KOPT-K1 (cell line): Measurements from ENCODE around the gene SLC25A6.
"Not testable (repeated sequence)": the region's sequence is repeated elsewhere in the genome, so short reads cannot be mapped to it uniquely, and the experiment has no call there.

Source experiments
- H3K27ac ChIP-seq: fragments of 200-600 bp; sonication (generic); 2 replicates; pipeline ENCODE4 v1.5.1; 2016; ENCODE audit warnings: antibody characterized with exemption, mild to moderate bottlenecking, low read depth, low read length; ENCODE audit not compliant: poor library complexity, severe bottlenecking
- H3K36me3 ChIP-seq: fragments of 200-600 bp; sonication (generic); 2 replicates; pipeline ENCODE4 v1.5.1; 2017; ENCODE audit warnings: antibody characterized with exemption, mild to moderate bottlenecking, low read length, moderate library complexity; ENCODE audit not compliant: insufficient read depth
- H3K9me3 ChIP-seq: fragments of 200-600 bp; sonication (generic); 2 replicates; pipeline ENCODE4 v1.5.1; 2017; ENCODE audit warnings: antibody characterized with exemption, low read length, mild to moderate bottlenecking; ENCODE audit not compliant: insufficient read depth, poor library complexity, severe bottlenecking

Gene SLC25A6

GRCh38 chrX:1387141-1387776 lies 4.7 kb downstream of the SLC25A6 start:
- peaks cover 86% of the 10 kb centered on the region for H3K36me3 ChIP-seq
- no peak overlapping the region for H3K27ac ChIP-seq

GRCh38 chrX:1386338-1387127 lies 5.4 kb downstream of the SLC25A6 start:
- Histone ChIP-seq H3K9me3 (no peaks in the 10 kb centered on the region), H3K27ac (no peak overlapping the region), H3K36me3 (peaks cover 86% of the 10 kb centered on the region)

More at GRCh38 chrX:1387141-1387776, 4.7 kb downstream of the SLC25A6 start:
- no peaks in the 10 kb centered on the region for H3K9me3 ChIP-seq

- peaks cover 76% of the 10 kb centered on the region for H3K36me3 ChIP-seq
- H3K27ac ChIP-seq = no peak overlapping the region
Observed at GRCh38 chrX:1385253-1386223, 6.4 kb downstream of the SLC25A6 start.

DNA sequence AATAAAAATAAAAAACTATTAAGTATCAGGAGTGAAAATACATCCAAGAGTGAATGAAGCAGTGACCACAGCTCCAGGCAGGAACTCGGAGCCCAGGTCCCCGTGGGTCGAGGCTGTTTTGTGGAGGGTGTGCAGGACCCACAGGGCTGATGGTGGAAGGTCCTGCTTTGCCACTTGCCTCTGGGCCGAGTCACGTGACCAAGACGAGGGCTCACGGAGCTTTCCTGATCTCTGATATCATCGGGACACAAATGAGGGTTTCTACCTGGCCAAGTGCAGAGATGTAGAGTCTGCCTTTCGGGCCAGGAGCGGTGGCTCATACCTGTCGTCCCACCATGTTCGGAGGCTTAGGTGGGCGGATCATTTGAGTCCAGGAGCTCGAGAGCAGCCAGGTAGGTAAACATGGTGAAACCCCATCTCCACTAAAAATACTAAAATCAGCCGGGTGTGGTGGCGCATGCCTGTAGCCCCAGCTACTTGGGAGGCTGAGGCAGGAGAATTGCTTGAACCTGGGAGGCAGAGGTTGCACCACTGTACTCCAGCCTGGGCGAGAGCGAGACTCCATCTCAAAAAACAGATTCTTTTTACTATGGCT lies 7.2 kb downstream of the SLC25A6 start:
- Histone ChIP-seq H3K9me3 (no peaks in the 10 kb centered on the region), H3K27ac (no peak overlapping the region), H3K36me3 (peaks cover 68% of the 10 kb centered on the region)

More at GRCh38 chrX:1385253-1386223, 6.4 kb downstream of the SLC25A6 start:
- no peaks in the 10 kb centered on the region for H3K9me3 ChIP-seq

GRCh38 chrX:1380672-1381233 lies 11.2 kb downstream of the SLC25A6 start:
- Histone ChIP-seq H3K9me3 (no peaks in the 10 kb centered on the region), H3K27ac (no peak overlapping the region), H3K36me3 (peaks cover 28% of the 10 kb centered on the region)

DNA sequence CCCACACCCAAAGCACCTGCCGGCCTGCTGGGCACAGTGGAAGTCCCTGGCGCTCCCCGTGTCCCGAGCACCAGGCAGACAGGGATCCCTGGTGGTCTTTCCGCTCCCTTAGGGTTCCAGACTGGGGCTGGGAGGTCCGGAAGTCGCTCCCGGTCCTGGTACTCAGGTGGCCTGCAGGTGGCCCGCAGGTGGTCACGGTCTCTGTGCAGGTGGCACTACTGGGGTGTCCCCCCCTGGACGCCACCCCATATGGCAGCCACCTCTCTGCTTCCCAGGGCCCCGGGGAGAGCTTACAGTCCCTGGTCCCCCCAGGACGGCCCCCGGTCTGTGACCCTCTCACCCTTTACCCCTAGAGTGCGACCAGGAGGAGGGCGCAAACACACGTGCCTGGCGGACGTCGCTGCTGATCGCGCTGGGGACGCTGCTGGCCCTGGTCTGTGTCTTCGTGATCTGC lies 13.6 kb downstream of the SLC25A6 start:
- H3K36me3 ChIP-seq = peaks cover 4% of the 10 kb centered on the region; the same call in 1 of the 2 replicates
- no peak overlapping the region for H3K27ac ChIP-seq
- no peaks in the 10 kb centered on the region for H3K9me3 ChIP-seq

GRCh38 chrX:1368385-1368698 lies 23.6 kb downstream of the SLC25A6 start:
- H3K36me3 ChIP-seq = no peaks in the 10 kb centered on the region
- no peaks in the 10 kb centered on the region for H3K9me3 ChIP-seq
- H3K27ac ChIP-seq = no peak overlapping the region

- not testable (repeated sequence) for H3K36me3 ChIP-seq, H3K9me3 ChIP-seq, H3K27ac ChIP-seq
Observed at GRCh38 chrX:1366363-1366762, 25.6 kb downstream of the SLC25A6 start.

DNA sequence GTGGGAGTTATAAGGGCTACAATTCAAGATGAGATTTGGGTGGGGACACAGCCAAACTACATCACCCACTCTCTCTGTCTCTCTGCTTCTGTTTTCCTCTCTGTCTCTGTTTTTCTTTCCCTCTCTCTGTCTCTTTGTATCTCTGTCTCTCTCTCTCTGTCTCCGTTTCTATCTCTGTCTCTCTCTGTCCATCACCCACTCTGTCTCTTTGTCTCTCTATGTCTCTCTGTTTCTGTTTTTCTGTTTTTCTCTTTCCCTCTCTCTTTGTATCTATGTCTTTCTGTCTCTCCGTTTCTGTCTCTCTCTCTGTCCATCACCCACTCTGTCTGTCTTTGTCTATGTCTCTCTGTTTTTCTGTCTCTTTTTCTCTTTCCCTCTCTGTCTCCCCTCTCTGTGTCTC lies 30.0 kb downstream of the SLC25A6 start:
- Histone ChIP-seq H3K36me3 (no peaks in the 10 kb centered on the region), H3K9me3 (peaks cover 5% of the 10 kb centered on the region), H3K27ac (no peak overlapping the region)

DNA sequence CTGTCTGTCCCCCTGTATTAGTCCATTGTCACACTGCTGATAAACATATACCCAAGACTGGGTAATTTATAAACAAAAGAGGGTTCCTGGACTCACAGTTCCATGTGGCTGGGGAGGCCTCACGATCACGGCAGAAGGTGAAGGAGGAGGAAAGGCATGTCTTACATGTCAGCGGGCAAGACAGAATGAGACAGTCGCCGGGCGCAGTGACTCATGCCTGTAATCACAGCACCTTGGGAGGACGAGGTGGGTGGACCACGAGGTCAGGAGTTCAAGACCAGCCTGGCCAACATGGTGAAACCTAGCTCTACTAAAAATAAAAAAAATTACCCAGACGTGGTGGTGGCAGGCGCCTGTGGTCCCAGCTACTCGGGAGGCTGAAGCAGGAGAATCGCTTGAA lies 30.6 kb downstream of the SLC25A6 start:
- Histone ChIP-seq H3K36me3 (no peaks in the 10 kb centered on the region), H3K27ac (no peak overlapping the region), H3K9me3 (peaks cover 5% of the 10 kb centered on the region)

GRCh38 chrX:1360171-1360570 lies 31.7 kb downstream of the SLC25A6 start:
- H3K36me3 ChIP-seq = no peaks in the 10 kb centered on the region
- H3K9me3 ChIP-seq = peaks cover 5% of the 10 kb centered on the region
- no peak overlapping the region for H3K27ac ChIP-seq

DNA sequence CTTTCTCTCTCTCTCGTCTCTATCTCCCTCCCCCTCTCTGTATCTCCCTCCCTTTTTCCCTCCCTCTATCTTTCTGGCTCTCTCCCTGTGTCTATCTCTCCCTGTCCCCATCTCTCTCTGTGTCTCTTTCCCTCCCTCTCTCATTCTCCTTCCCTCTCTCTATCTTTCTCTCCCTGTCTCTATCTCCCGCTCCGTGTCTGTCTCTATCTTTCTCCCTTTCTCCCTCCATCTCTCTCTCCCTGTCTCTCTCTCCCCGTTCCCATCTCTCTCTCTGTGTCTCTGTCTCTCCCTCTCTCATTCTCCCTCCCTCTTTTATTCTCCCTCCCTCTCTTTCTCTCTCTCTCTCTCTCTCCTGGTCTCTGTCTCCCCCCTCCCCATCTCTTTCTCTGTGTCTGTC lies 32.4 kb downstream of the SLC25A6 start:
- Histone ChIP-seq H3K27ac (no peak overlapping the region), H3K9me3 (peaks cover 5% of the 10 kb centered on the region), H3K36me3 (no peaks in the 10 kb centered on the region)

DNA sequence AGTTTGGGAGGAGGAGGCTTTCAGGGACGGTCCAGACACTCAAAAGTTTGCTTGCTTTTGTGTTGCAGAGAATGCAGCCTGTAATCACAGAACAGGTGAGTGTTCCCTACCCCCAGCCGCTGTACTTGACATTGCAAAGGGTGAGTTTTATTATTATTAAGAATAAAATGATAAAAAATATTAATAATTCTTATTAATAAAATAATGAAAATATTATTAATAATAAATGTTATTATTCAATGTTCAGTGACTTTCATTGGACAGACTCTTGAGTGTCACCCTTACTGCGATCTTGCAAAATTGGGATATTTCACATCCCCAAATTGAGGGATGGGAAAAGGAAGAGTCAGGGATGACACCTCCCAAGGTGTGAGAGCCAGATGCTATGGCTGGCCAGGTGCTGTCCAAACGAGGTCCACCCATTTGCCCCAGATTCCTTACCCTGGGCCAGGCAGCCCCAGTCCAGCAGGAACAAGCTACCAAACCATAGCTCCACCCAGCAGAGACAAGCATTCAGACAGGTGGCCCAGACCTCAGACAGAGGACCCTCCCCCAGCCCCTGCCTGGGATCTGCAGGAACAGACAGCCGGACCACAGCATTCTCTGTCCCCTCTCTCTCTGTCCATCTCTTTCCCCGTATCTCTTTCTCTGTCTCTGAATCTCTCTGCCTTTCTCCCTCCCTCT lies 33.0 kb downstream of the SLC25A6 start:
- H3K36me3 ChIP-seq = no peaks in the 10 kb centered on the region
- H3K9me3 ChIP-seq = peaks cover 5% of the 10 kb centered on the region
- no peak overlapping the region for H3K27ac ChIP-seq

DNA sequence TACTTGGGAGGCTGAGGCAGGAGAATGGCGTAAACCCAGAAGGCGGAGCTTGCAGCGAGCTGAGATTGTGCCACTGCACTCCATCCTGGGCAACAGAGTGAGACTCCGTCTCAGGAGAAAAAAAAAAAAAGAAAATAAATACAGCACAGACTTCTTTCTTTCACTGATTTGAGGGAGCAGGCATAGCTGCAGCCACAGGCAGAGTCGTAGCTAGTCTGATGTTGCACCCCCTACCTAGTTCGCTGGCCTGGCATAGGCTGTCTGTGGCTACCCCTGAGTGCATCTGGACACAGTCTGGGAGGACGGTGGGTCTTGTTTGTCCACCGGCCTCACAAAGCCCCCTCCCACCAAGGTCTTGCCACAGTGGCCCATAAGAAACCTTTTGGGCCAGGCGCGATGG lies 33.9 kb downstream of the SLC25A6 start:
- no peak overlapping the region for H3K27ac ChIP-seq
- H3K9me3 ChIP-seq = peaks cover 5% of the 10 kb centered on the region
- H3K36me3 ChIP-seq = no peaks in the 10 kb centered on the region
